HG03280 (cell line): ENCODE measurements around the gene RPLP2.
A peak's percentile ranks its signal among the peaks of the same experiment; 100 is the strongest.

ENCODE experiments used
- ATAC-seq: cut with Tn5 transposase; IDR thresholded peaks from one replicate; pipeline ENCODE4 v1.9.1; 2021; ENCODE audit warnings: mild to moderate bottlenecking, moderate library complexity; ENCODE audit not compliant: unreplicated experiment

The RPLP2 gene

GRCh38 chr11:790721-791564 is 18.8 kb upstream of the RPLP2 start:
- no peak for ATAC-seq

DNA sequence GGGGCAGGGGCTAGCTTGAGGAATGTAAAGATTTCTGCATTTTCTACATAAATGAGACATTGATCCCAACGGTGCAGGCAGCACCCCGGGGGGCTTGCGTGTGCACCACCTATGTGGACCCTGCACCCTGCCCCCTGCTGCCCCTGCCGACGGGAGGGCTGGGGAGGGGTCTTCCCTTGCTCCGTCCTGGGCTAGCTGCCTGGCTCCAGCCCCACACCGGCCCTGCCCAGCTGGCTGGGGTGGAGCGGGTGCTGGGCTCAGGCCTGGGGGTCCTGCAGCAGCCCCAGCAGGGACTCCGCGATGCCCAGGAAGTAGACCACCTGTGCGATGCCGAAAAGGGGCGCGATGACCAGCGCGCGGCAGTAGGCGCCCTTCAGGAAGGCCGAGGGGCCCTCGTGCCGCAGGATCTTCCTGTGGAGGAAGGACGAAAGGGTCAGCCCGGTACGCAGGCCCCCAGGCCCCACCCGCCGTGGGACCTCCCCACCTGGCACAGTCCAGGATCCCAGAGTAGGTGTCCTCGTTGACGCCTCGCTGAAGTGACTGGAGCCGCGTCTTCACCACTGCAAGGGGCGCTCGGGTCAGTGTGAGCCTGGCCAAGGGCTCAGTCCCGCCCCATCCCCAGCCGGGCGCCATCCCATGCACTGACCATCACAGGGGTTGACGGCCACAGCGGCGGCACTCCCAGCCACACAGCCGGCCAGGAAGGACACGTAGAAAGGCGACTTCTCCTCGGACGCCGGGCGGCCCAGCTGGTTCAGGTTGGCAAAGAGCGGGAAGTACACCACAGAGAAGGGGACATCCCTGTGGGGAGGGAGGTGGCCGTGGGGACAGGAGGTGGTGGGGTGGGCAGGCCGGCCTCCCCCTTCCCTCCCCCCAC is 17.9 kb upstream of the RPLP2 start:
- ATAC-seq = no peak

GRCh38 chr11:792535-792821 is 17.3 kb upstream of the RPLP2 start:
- ATAC-seq = no peak

DNA sequence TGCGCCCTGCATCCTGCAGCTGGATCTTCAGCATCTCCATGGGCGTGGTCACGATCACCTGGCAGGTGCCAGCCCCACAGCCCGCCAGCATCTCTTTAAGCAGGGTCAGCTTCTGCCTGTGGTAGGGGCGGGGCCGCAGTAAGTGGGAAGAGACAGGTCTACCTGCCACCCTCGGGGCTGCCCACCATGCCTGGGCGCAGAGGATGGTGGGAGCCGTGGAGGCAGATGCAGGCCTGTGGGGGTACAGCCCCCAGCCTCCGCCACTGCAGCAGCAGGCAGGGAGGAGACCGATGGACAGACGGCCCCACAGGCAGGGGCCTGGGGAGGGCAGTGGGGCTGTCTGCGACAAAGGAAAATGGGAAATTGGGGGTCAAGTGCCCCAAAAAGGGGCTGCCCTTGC is 16.9 kb upstream of the RPLP2 start:
- no peak for ATAC-seq

GRCh38 chr11:793556-793955 is 16.2 kb upstream of the RPLP2 start:
- no peak for ATAC-seq

GRCh38 chr11:794013-794765 is 15.6 kb upstream of the RPLP2 start:
- ATAC-seq = no peak

- no peak for ATAC-seq
Measured at GRCh38 chr11:794766-795633, 14.8 kb upstream of the RPLP2 start.

- ATAC-seq = peak; percentile 24
Measured at GRCh38 chr11:795634-796564, 13.9 kb upstream of the RPLP2 start.

DNA sequence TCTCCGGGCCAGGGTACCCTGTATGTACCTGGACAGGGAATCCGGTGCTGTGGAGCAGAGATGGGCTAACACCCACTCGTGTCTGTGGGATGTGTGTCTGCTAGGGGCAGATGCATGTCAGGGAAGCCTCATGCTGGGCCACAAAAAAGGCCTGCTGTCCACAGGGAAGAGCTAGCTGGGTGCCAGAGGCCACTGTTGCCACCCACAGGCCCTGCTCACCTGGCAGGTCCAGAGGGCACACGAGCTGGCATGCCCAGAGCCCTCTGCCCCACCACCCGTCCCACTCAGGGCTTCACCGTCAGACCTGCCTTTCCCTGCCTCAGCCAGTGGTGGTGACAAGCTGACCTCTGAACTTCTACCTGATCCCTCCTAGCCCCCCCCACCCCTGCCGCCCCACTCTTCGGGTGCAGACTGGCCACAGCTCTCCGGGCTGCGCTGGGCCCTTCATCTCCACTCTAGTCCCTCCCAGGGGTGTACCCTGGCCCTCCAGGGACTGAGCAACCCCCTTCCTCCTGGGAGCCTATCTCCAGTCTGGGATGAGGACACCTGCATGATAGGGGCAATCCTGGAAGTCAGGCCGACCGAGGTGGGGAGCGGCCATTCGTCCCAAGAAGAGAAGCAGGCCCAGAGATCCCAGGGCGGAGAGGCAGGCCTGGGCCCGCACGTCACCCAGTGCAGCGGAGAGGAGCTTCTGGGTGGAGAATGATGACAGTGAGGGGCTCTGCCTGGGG is 13.0 kb upstream of the RPLP2 start:
- no peak for ATAC-seq

GRCh38 chr11:797296-798092 is 12.3 kb upstream of the RPLP2 start:
- ATAC-seq = peak; percentile 39

- peak; percentile 60 for ATAC-seq
Measured at GRCh38 chr11:798093-798713, 11.6 kb upstream of the RPLP2 start, which contains the start of gene SLC25A22. TSS of gene SLC25A22 (minus strand) at chr11:798281. CDS start at chr11:795006, 3,275 bp downstream.

DNA sequence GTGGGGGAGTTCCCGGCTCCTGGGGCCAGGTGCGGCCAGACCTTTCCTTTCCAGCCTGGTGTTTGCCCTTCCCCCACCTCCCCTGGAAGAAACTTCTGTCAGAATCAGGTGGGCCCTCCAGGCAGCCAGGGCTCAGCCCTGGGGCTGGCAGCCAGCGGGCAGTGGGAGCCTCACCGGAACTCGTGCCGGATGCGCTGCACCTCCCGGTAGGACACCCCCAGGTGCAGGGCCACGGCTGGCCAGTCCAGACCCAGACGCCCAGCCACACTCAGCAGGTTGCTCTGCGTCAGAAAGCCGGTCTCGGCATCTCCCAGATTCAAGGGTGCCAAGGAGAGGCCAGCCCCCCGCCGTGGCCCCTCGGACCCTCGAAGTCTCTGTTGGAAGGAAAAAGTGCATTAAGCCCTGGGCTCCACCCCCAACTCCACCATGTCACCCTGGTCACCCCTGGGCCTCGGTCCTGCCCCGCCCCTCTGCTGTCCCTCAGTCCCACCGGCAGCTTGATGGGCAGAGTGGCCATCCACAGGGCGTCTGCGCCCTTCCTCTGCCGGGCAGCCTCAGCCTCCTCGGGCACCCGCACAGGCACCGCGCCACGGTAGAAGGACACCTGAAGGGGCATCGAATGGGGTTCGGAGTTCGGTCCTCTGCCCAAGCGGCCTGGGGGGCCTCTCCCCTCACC is 10.0 kb upstream of the RPLP2 start:
- ATAC-seq = no peak

DNA sequence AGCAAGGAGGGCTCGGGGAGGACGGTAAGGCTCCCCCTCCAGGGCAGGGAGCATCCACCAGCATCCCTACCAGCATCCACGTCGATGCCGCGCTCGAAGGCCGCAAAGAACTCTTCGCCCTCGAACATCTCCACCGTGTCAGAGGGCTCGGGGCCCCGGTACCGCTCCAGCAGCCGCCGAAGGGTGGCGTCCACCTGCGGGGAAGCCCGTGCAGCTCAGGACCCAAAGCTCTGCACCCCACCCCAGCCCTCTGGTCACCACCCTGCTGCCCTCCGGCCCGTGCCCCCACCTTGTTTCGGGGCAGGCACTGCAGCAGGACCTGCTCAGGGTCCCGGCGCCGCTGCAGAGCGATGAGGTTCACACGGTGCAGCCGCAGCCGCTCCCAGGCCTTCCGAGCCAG is 9.3 kb upstream of the RPLP2 start:
- ATAC-seq = no peak

DNA sequence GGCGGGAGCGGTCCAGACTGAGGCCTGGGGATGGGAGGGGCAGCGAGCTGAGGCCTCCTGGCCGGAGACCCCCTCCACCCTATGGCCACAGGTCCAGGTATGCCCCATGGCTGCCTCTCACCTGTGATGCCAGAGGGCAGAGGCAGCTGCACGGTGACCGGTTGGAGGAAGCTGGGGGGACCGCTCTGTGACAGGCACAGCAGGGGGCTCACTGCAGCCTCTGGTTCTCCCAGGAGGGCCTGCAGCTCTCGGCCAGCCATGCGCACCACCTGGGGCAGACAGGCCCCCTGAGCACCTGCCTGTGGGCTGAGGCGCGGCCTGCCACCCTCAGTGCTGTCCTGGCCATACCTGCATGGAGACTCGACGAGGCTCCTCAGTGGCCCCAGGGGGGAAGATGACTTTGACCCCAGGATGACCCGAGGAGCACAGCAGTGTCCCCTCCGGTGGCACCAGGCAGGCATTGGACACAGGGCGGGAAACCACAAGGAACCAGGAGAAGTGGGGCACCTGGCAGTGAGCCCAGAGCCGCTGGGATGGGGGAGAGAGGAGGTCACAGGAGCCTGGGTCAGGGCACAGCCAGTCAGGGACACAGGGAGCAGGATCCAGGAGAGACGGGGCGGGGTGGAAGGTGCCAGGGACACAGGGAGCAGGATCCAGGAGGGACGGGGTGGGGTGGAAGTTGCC is 8.5 kb upstream of the RPLP2 start:
- no peak for ATAC-seq

DNA sequence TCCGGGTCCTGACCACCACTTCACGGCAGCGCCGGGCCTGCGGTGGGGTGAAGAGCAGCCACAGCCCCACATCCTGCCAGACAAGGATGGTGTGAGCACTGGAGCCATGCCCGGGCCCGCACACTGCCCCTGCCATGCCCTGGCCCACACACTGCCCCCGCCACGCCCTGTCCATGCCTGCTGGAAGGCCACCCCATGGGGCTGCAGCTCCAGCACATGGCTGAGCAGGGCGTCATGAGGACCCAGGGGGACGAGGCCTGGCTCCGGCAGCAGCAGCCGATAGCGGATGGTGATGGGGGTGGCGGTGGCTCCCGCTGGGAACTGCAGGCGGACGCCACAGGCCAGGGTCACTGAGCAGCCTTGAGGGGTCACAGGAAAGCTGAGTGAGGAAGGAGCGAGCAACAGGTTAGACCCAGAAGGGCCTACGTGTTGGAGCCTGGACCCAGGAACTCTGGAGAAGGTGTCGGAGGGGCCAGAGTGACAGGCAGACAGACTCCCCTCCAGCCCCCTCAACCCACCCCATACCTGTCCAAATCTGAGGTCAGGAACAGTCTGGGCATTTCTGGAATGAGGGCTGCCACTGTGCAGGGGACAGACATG is 7.6 kb upstream of the RPLP2 start:
- ATAC-seq = no peak
